Activated CD8-positive, alpha-beta memory T cell treated with anti-CD3 and anti-CD28 coated beads, Interleukin-2, amount 10 ng/mL, durations not matched to agents 7 days and 5 days (primary cell): Measurements from ENCODE around the gene SCGB3A1. TPM values are rescaled to one million over a fixed set of nuclear protein-coding genes. Genes with fewer than 3 reads are reported as not detected.

Experiments
- ATAC-seq: fragments of 150-1000 bp; cut with Tn5 transposase; one replicate; pipeline ENCODE4 v1.10.0; 2021; ENCODE audit warnings: moderate library complexity
- CTCF ChIA-PET: fragments of 350-600 bp; sonication (Branson Sonifier 250); formaldehyde crosslinking; loops from one replicate; lab custom pipeline; 2021; ENCODE audit warnings: antibody characterized with exemption; lab: Charles Lee
- DNase-seq: peaks from one replicate; pipeline ENCODE4 v3.0.0-alpha.2; 2020
- H3K27ac Mint-ChIP-seq: one replicate; pipeline ENCODE4 v1.8.0; 2021; ENCODE audit warnings: mild to moderate bottlenecking, mixed read lengths
- H3K27me3 Mint-ChIP-seq: one replicate; pipeline ENCODE4 v1.8.0; 2021; ENCODE audit warnings: mixed read lengths
- H3K36me3 Mint-ChIP-seq: one replicate; pipeline ENCODE4 v1.8.0; 2021; ENCODE audit warnings: mild to moderate bottlenecking, mixed read lengths
- H3K4me1 Mint-ChIP-seq: one replicate; pipeline ENCODE4 v1.8.0; 2021; ENCODE audit warnings: mixed read lengths
- H3K4me3 Mint-ChIP-seq: one replicate; pipeline ENCODE4 v1.8.0; 2021; ENCODE audit warnings: mild to moderate bottlenecking, moderate library complexity, mixed read lengths
- H3K9me3 Mint-ChIP-seq: one replicate; pipeline ENCODE4 v1.8.0; 2022; ENCODE audit warnings: low read depth, mixed read lengths
- total RNA-seq, 2 experiments: library from RNA; stranded (reverse); gene quantifications; one replicate each; pipeline ENCODE4 v1.2.3, GENCODE V29; 2021

Gene SCGB3A1
- total RNA-seq, 2 experiments from 2014 or later: not detected

GRCh38 chr5:180619563-180619915, 28.2 kb upstream of the SCGB3A1 start:
- H3K36me3 Mint-ChIP-seq: no peaks in the 10 kb centered on the region
- H3K4me1 Mint-ChIP-seq: peaks cover 3% of the 10 kb centered on the region
- H3K9me3 Mint-ChIP-seq: no peaks in the 10 kb centered on the region
- CTCF ChIA-PET: interaction anchor here (1.0 to 1.6 kb wide), 3 partner anchors 14 to 18 kb away, joined by 3 to 5 read pairs (median 5); no protein-coding TSS in a partner anchor
- no peak overlapping the region for H3K27ac Mint-ChIP-seq
- H3K27me3 Mint-ChIP-seq: no peaks in the 10 kb centered on the region
- ATAC-seq (no peak), DNase-seq (no peak)
- H3K4me3 Mint-ChIP-seq: no peak overlapping the region

- CTCF ChIA-PET: interaction anchor here (1.0 to 1.6 kb wide), 5 partner anchors 13 to 127 kb away, joined by 3 to 5 read pairs (median 3); no protein-coding TSS in a partner anchor
- ATAC-seq: peak; percentile 83
- Mint-ChIP-seq H3K9me3 (no peaks in the 10 kb centered on the region), H3K4me1 (peaks cover 3% of the 10 kb centered on the region), H3K36me3 (no peaks in the 10 kb centered on the region), H3K27me3 (no peaks in the 10 kb centered on the region), H3K4me3 (no peak overlapping the region), H3K27ac (no peak overlapping the region)
- peak; percentile 46 for DNase-seq
Measured at GRCh38 chr5:180618829-180619562, 27.7 kb upstream of the SCGB3A1 start.

DNA sequence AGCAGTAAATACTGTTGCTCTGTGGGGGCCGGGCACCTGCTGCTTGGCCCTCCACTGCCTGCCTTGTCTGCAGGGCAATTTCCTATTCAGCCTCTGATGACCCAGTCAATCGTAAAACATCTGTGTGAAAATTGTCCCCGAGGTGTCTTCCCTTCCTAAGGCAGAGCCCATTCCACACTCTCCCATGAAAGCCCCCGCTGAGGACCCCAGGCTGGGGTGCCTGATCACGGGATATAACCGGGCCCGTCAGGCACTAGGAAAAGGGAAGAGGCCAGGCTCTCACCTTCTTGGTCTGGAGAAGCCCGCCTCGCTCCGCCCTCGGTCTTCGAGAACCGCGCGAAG, 27.2 kb upstream of the SCGB3A1 start:
- no peaks in the 10 kb centered on the region for H3K36me3 Mint-ChIP-seq
- CTCF ChIA-PET: interaction anchor here (1.0 to 1.6 kb wide), 5 partner anchors 13 to 126 kb away, joined by 3 to 5 read pairs (median 3); no protein-coding TSS in a partner anchor
- no peak for ATAC-seq

GRCh38 chr5:180613814-180614188, 22.5 kb upstream of the SCGB3A1 start:
- no peak overlapping the region for H3K27ac Mint-ChIP-seq
- CTCF ChIA-PET: no interaction called here
- H3K27me3 Mint-ChIP-seq: no peaks in the 10 kb centered on the region
- no peaks in the 10 kb centered on the region for H3K9me3 Mint-ChIP-seq
- no peaks in the 10 kb centered on the region for H3K36me3 Mint-ChIP-seq
- H3K4me3 Mint-ChIP-seq: no peak overlapping the region
- ATAC-seq (peak; percentile 32), DNase-seq (no peak)
- H3K4me1 Mint-ChIP-seq: no peaks in the 10 kb centered on the region

More for the DNA sequence above, 27.2 kb upstream of the SCGB3A1 start:
- Mint-ChIP-seq H3K27me3 (no peaks in the 10 kb centered on the region), H3K27ac (no peak overlapping the region), H3K9me3 (no peaks in the 10 kb centered on the region), H3K4me3 (no peak overlapping the region), H3K4me1 (no peaks in the 10 kb centered on the region)
- no peak for DNase-seq

GRCh38 chr5:180613188-180613813, 22.0 kb upstream of the SCGB3A1 start:
- Mint-ChIP-seq H3K27ac (no peak overlapping the region), H3K36me3 (no peaks in the 10 kb centered on the region), H3K9me3 (no peaks in the 10 kb centered on the region), H3K27me3 (no peaks in the 10 kb centered on the region), H3K4me3 (no peak overlapping the region), H3K4me1 (no peaks in the 10 kb centered on the region)
- ATAC-seq (no peak), DNase-seq (no peak)
- CTCF ChIA-PET: no interaction called here

GRCh38 chr5:180612683-180613082, 21.4 kb upstream of the SCGB3A1 start:
- CTCF ChIA-PET: no interaction called here
- Mint-ChIP-seq H3K4me3 (no peak overlapping the region), H3K9me3 (no peaks in the 10 kb centered on the region), H3K4me1 (no peaks in the 10 kb centered on the region), H3K27ac (no peak overlapping the region), H3K27me3 (no peaks in the 10 kb centered on the region), H3K36me3 (no peaks in the 10 kb centered on the region)
- no peak for DNase-seq
- ATAC-seq: no peak

GRCh38 chr5:180611140-180611850, 20.0 kb upstream of the SCGB3A1 start:
- Mint-ChIP-seq H3K36me3 (no peaks in the 10 kb centered on the region), H3K27me3 (no peaks in the 10 kb centered on the region), H3K9me3 (no peaks in the 10 kb centered on the region), H3K27ac (no peak overlapping the region), H3K4me1 (no peaks in the 10 kb centered on the region), H3K4me3 (no peak overlapping the region)
- CTCF ChIA-PET: no interaction called here
- no peak for ATAC-seq
- no peak for DNase-seq

DNA sequence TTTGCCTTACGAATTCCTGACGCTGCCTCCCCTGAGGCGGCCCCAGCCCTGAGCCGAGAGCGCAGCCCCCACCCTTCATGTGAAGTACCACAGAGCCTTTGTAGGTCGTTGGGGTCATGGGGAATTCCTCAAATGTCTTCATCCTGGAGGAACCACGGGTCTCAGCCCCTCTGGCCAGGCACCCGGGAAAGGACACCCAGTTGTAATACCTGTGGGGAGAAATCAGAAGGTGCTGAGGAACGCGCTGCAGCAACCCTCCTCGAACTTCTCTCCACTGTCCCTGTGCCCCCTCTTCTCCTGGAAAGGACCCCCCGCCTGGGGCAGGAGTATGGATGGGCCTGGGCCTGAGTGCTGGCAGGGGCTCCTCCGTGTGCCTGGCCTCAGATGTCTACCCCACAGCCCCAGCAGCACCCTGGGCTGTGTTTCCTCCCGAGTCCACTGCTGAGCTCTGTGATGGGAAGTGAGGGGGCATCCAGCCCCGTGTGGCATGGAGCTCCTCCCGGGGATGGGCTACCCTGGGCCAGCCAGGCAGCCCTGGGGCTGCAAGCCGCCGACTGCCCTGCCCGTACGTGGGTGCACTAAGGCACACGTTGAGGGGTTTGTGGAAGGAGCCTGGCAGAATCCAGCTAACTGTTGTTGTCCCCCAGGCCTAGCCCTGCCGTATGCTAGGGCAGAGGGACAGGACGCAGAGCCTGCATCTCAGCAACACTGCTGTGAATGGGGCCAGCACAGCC, 18.7 kb upstream of the SCGB3A1 start:
- no peaks in the 10 kb centered on the region for H3K4me1 Mint-ChIP-seq
- no peak overlapping the region for H3K4me3 Mint-ChIP-seq
- DNase-seq: no peak
- H3K9me3 Mint-ChIP-seq: no peaks in the 10 kb centered on the region
- no peaks in the 10 kb centered on the region for H3K36me3 Mint-ChIP-seq
- CTCF ChIA-PET: no interaction called here
- no peak overlapping the region for H3K27ac Mint-ChIP-seq
- no peaks in the 10 kb centered on the region for H3K27me3 Mint-ChIP-seq
- no peak for ATAC-seq

GRCh38 chr5:180609386-180609785, 18.1 kb upstream of the SCGB3A1 start:
- no peak for ATAC-seq
- Mint-ChIP-seq H3K27ac (no peak overlapping the region), H3K4me1 (no peaks in the 10 kb centered on the region)

GRCh38 chr5:180608572-180609310, 17.4 kb upstream of the SCGB3A1 start:
- Mint-ChIP-seq H3K9me3 (no peaks in the 10 kb centered on the region), H3K27me3 (no peaks in the 10 kb centered on the region), H3K36me3 (no peaks in the 10 kb centered on the region), H3K4me3 (no peak overlapping the region), H3K4me1 (no peaks in the 10 kb centered on the region), H3K27ac (no peak overlapping the region)
- CTCF ChIA-PET: no interaction called here
- DNase-seq (no peak), ATAC-seq (no peak)

More at GRCh38 chr5:180609386-180609785, 18.1 kb upstream of the SCGB3A1 start:
- Mint-ChIP-seq H3K27me3 (no peaks in the 10 kb centered on the region), H3K9me3 (no peaks in the 10 kb centered on the region), H3K4me3 (no peak overlapping the region), H3K36me3 (no peaks in the 10 kb centered on the region)
- DNase-seq: no peak
- CTCF ChIA-PET: no interaction called here

GRCh38 chr5:180607861-180608571, 16.7 kb upstream of the SCGB3A1 start:
- no peak overlapping the region for H3K27ac Mint-ChIP-seq
- CTCF ChIA-PET: interaction anchor here (0.7 kb wide), 1 partner anchor 62 kb away, joined by 3 read pairs; no protein-coding TSS in a partner anchor

DNA sequence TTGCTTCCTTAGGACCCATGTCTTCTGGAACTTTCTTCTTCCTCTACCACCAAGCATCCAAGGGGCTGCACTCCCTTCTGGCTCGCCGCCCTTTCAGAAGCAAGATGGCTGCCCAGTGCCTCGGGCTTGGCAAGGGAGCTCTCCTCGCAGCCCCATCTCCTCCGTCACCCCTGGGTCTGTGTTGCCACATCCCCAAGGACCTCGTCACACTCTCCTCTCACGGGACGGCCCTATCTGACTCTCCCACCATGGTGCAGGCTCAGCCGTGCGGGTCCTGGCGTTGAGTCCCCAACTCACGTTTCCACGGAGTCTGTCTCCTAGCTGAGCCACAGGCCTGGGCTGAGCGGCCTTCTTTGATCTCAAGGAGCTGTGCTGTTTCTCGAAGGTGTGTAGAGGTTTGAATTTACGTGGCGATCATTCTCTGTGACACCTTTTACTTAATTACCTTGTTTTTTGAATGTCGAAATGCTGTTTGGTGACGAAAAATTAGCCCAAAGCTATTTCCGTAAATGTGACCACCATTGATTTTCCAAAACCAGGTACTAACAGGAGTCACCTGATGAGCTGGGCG, 15.0 kb upstream of the SCGB3A1 start:
- CTCF ChIA-PET: interaction anchor here (0.6 to 1.3 kb wide), 13 partner anchors 10 to 358 kb away, joined by 3 to 9 read pairs (median 3); no protein-coding TSS in a partner anchor
- DNase-seq (no peak), ATAC-seq (no peak)
- no peaks in the 10 kb centered on the region for H3K4me1 Mint-ChIP-seq
- H3K27me3 Mint-ChIP-seq: no peaks in the 10 kb centered on the region
- H3K36me3 Mint-ChIP-seq: no peaks in the 10 kb centered on the region
- no peak overlapping the region for H3K4me3 Mint-ChIP-seq
- H3K27ac Mint-ChIP-seq: no peak overlapping the region
- H3K9me3 Mint-ChIP-seq: no peaks in the 10 kb centered on the region

More at GRCh38 chr5:180607861-180608571, 16.7 kb upstream of the SCGB3A1 start:
- H3K4me1 Mint-ChIP-seq: no peaks in the 10 kb centered on the region
- no peaks in the 10 kb centered on the region for H3K27me3 Mint-ChIP-seq
- DNase-seq (no peak), ATAC-seq (no peak)
- no peaks in the 10 kb centered on the region for H3K36me3 Mint-ChIP-seq
- no peak overlapping the region for H3K4me3 Mint-ChIP-seq
- H3K9me3 Mint-ChIP-seq: no peaks in the 10 kb centered on the region
